Endothelial cell (in vitro differentiated cells): ENCODE measurements around the gene HLA-DOB. TPM values are rescaled to one million over a fixed set of nuclear protein-coding genes. Genes with fewer than 3 reads are reported as not detected.

Experiments used
- DNase-seq: peaks from one replicate; pipeline ENCODE4 v3.0.0; 2021; ENCODE audit warnings: low spot score
- H3K27ac Mint-ChIP-seq: one replicate; pipeline ENCODE4 v1.8.0; 2021; ENCODE audit warnings: mixed read lengths, inconsistent platforms; ENCODE audit not compliant: unreplicated experiment
- H3K27me3 Mint-ChIP-seq: one replicate; pipeline ENCODE4 v1.8.0; 2021; ENCODE audit warnings: mild to moderate bottlenecking, moderate library complexity, mixed read lengths, inconsistent platforms; ENCODE audit not compliant: unreplicated experiment
- H3K36me3 Mint-ChIP-seq: one replicate; pipeline ENCODE4 v1.8.0; 2021; ENCODE audit warnings: mild to moderate bottlenecking, low read depth, mixed read lengths, inconsistent platforms; ENCODE audit not compliant: unreplicated experiment
- H3K4me1 Mint-ChIP-seq: one replicate; pipeline ENCODE4 v1.8.0; 2021; ENCODE audit warnings: mild to moderate bottlenecking, mixed read lengths, inconsistent platforms; ENCODE audit not compliant: unreplicated experiment
- H3K4me3 Mint-ChIP-seq: one replicate; pipeline ENCODE4 v1.8.0; 2021; ENCODE audit warnings: mild to moderate bottlenecking, mixed read lengths, inconsistent platforms; ENCODE audit not compliant: unreplicated experiment
- H3K9me3 Mint-ChIP-seq: one replicate; pipeline ENCODE4 v1.8.0; 2021; ENCODE audit warnings: mixed read lengths, inconsistent platforms; ENCODE audit not compliant: unreplicated experiment
- total RNA-seq: library from RNA; stranded (reverse); fragmentation: NEBNext Ultra II Directional; extraction: Animal tissue kit (Norgen Biotek cat#: 25700); gene quantifications from one replicate; pipeline ENCODE4 v1.2.1, GENCODE V29; 2021; ENCODE audit not compliant: unreplicated experiment
- TF ChIP-seq, protein P1 (sequence below): fragments of 200-600 bp; sonication (generic); IDR thresholded peaks from one replicate; pipeline ENCODE4 v1.5.0; 2021; ENCODE audit warnings: antibody characterized with exemption; ENCODE audit not compliant: unreplicated experiment

The HLA-DOB gene
- total RNA-seq, 1 donor from 2014 or later, result not detected

DNA sequence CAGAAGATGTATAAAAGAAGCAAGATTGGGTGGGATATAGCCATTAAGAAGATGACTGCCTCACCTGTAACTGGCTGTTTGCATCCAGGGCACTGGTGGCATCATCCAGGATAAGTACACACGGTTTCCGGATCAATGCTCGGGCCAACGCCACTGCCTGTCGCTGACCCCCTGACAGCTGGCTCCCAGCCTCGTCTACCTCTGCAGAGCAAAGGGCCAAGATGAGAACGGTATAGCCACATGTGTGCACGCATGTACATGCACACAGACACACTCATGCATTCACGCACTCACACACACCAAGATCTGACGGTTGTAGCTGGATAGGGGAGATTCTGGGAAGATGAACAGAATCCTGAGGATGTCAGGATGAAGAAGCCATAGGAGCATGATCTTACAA is 30.2 kb upstream of the HLA-DOB start:
- Mint-ChIP-seq H3K36me3 (peaks cover 4% of the 10 kb centered on the region), H3K27me3 (peaks cover 14% of the 10 kb centered on the region), H3K4me3 (no peak overlapping the region), H3K4me1 (peaks cover 6% of the 10 kb centered on the region), H3K27ac (no peak overlapping the region), H3K9me3 (no peaks in the 10 kb centered on the region)
- TF ChIP-seq, protein P1, sequence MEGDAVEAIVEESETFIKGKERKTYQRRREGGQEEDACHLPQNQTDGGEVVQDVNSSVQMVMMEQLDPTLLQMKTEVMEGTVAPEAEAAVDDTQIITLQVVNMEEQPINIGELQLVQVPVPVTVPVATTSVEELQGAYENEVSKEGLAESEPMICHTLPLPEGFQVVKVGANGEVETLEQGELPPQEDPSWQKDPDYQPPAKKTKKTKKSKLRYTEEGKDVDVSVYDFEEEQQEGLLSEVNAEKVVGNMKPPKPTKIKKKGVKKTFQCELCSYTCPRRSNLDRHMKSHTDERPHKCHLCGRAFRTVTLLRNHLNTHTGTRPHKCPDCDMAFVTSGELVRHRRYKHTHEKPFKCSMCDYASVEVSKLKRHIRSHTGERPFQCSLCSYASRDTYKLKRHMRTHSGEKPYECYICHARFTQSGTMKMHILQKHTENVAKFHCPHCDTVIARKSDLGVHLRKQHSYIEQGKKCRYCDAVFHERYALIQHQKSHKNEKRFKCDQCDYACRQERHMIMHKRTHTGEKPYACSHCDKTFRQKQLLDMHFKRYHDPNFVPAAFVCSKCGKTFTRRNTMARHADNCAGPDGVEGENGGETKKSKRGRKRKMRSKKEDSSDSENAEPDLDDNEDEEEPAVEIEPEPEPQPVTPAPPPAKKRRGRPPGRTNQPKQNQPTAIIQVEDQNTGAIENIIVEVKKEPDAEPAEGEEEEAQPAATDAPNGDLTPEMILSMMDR, result no peak
- DNase-seq, result no peak

DNA sequence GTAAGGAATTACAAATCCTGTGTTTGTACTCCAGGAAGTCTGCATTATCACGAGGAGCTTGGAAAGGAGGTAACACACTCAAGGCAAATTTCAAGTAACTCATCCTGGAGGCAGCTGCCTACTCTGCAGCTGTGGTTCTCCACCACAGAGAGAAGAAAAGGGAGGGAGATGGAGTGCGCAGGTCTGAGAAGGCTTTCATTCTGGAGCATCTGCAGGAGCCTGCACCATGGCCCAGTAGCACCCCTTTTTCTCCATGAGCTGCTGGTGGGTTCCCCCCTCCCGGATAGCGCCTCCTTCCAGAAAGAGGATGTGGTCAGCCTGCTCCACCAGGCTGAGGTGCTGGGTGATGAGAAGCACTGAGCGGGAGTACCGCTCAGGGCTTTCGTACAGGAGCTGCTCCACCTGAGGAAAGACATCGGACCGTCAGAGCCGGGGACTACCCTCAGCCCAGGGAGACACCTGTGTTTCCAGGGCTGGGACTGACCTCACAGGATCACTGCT is 28.6 kb upstream of the HLA-DOB start:
- DNase-seq, result no peak
- Mint-ChIP-seq H3K4me3 (no peak overlapping the region), H3K27me3 (peaks cover 10% of the 10 kb centered on the region), H3K9me3 (no peaks in the 10 kb centered on the region), H3K27ac (no peak overlapping the region), H3K4me1 (peaks cover 6% of the 10 kb centered on the region), H3K36me3 (no peaks in the 10 kb centered on the region)
- TF ChIP-seq, protein P1, result no peak

DNA sequence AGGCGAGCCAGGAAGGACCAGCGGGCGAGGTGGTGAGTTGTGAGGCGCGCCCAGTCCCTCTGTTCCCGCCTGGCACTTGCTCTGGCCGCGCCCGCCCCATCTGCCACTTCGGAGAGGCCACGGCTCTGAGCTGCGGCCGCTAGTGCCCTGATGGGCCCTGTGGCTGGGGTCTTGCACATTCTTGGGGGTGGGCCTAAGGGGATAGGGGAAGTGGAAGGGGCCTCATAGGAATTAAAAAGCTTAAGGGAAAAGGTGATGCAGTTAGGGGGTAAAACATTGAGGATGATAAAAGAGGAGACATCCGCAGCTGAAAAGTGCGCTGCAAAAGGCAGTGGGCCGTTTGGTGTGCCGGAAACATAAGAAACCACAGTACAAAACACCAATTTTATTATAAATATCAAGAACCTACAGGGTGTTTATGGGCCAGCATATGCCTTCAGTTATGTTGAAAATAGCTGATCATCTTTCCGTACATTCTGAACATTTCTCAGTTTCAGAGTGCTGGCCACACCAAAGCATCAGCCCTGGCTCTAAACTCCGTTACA is 28.1 kb upstream of the HLA-DOB start:
- Mint-ChIP-seq H3K27me3 (peaks cover 13% of the 10 kb centered on the region), H3K27ac (no peak overlapping the region), H3K36me3 (no peaks in the 10 kb centered on the region), H3K9me3 (no peaks in the 10 kb centered on the region), H3K4me1 (peaks cover 6% of the 10 kb centered on the region), H3K4me3 (peak overlapping the region; percentile 91)
- no peak for DNase-seq
- TF ChIP-seq, protein P1, result no peak

DNA sequence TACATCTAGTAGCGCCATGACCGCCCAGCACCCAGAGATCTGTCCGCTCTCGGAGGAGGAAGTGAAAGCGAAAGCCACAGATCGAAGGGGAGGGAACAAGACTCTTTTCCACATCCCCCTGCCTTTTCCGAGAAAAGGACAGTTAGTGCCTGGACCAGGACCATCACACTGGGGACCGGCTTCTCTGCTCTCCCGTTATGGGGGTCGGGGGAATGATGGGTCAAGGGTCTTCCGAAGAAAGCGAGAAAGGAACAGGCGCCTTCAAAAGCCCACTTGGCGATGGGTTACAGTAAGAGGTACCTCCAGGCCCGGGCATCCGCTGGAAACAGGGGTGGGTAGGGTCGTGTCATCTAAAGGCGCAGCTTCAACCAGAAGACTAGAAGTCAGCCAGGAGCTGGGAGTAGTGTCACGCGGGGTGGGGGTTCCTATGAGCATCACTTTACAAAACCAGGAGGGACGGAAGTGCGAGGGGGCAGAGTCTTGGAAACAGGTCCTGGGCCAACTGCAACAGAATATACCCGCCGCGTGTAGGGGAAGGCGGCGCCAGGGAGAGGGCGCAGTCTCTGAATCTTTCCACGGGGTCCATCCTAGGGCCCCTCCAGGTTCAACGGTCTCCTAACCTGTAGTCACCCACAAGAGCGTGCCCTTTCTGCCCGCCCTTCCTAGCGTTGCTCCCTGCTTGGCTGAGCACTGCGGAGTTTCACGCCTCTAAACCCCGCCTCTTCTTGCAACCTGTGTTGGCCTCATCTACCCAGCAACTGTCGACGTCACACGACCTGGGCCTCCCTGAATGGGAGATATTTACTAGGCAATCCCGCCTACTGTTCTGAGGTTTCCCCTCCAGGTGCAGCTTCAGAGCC is 27.4 kb upstream of the HLA-DOB start, which contains the start of gene PSMB8:
Gene PSMB8 (minus strand): TSS at position 69 of the 860 bp plus-strand sequence. CDS start 51 bp downstream, at position 18.
- peak; percentile 78 for DNase-seq
- H3K9me3 Mint-ChIP-seq, result no peaks in the 10 kb centered on the region
- peak within 1 kb of the TSS; percentile 42 for H3K27ac Mint-ChIP-seq
- peaks cover 10% of the 10 kb centered on the region for H3K27me3 Mint-ChIP-seq
- H3K4me1 Mint-ChIP-seq, result peaks cover 6% of the 10 kb centered on the region
- no peaks in the 10 kb centered on the region for H3K36me3 Mint-ChIP-seq
- TF ChIP-seq, protein P1, result no peak
- peak within 1 kb of the TSS; percentile 91 for H3K4me3 Mint-ChIP-seq
